K562 (cell line): ENCODE results near the gene WWTR1. TPM values are rescaled to one million over a fixed set of nuclear protein-coding genes. Genes with fewer than 3 reads are reported as not detected.

Source experiments
- ATAC-seq: fragments of 200-7000 bp; cut with Tn5 transposase; 3 replicates; pipeline ENCODE4 v1.9.1; 2020; ENCODE audit warnings: moderate library complexity
- BruUV-seq: library from RNA; stranded (reverse); fragments of 400-500 nt; replicated peaks from 2 replicates; lab custom pipeline; 2021; lab: Mats Ljungman, UMichigan
- CTCF ChIA-PET: fragments of 300-600 bp; formaldehyde crosslinking; extraction: SDS; loops from one replicate; lab custom pipeline; 2021; ENCODE audit warnings: low intra/inter-chr PET ratio; lab: Yijun Ruan, JAX
- POLR2A ChIA-PET: fragments of 300-600, 350-650 bp; sonication (Branson Sonifier 250); formaldehyde crosslinking; extraction: SDS; loops from one replicate; lab custom pipeline; 2021; ENCODE audit warnings: antibody characterized with exemption, inconsistent platforms; lab: Yijun Ruan, JAX
- DNase-seq, 4 experiments: peaks; one replicate each; pipeline versions ENCODE4 v3.0.0 to v3.0.0-alpha.2; 2011 to 2018; ENCODE audit warnings: low spot score in 3 of 4, mixed read lengths in 3 of 4; ENCODE audit errors: extremely low read depth in 1 of 4
- FAIRE-seq: peaks from 2 replicates; lab custom pipeline; 2011; peaks lifted over from hg19 to GRCh38; lab: Jason Lieb, UNC
- H2AFZ ChIP-seq: 2 replicates; pipeline ENCODE4 v1.6.0; 2011; ENCODE audit warnings: low read depth, low read length, control low read depth, inconsistent platforms
- H3K27ac ChIP-seq: fragments of 200-600 bp; 3 replicates; pipeline ENCODE4 v1.8.0; 2011; ENCODE audit warnings: low read depth, mild to moderate bottlenecking, control low read depth, inconsistent platforms, low read length, moderate library complexity, mixed read lengths; ENCODE audit errors: extremely low read depth
- H3K27me3 ChIP-seq, 2 experiments: fragments of 300-600 bp in 1 of 2; 2 replicates in 1 of 2; 3 replicates in 1 of 2; pipeline versions ENCODE4 v1.6.0 to v1.8.0; 2011; ENCODE audit warnings: inconsistent platforms in 2 of 2, low read length in 2 of 2, mild to moderate bottlenecking in 1 of 2, mixed read lengths in 1 of 2, moderate library complexity in 1 of 2; ENCODE audit not compliant: control insufficient read depth in 2 of 2, insufficient read depth in 2 of 2
- H3K36me3 ChIP-seq: fragments of 300-600 bp; 3 replicates; pipeline ENCODE4 v1.8.0; 2011; ENCODE audit warnings: mild to moderate bottlenecking, low read length, inconsistent platforms; ENCODE audit not compliant: control insufficient read depth, insufficient read depth
- H3K4me1 ChIP-seq, 2 experiments: fragments of 200-600 bp in 1 of 2; replicated peaks in 1 of 2; 2 replicates in 1 of 2; 3 replicates in 1 of 2; pipeline versions ENCODE4 v1.5.1 to v1.8.0; 2011; ENCODE audit warnings: inconsistent platforms in 2 of 2, low read length in 2 of 2, mild to moderate bottlenecking in 1 of 2, mixed read lengths in 1 of 2, moderate library complexity in 1 of 2; ENCODE audit not compliant: control insufficient read depth in 2 of 2, insufficient read depth in 2 of 2
- H3K4me2 ChIP-seq: 2 replicates; pipeline ENCODE4 v1.6.1; 2011; ENCODE audit warnings: low read length, control low read depth, inconsistent platforms, mixed read lengths; ENCODE audit not compliant: insufficient read depth
- H3K4me3 ChIP-seq: fragments of 200-600 bp; sonication (generic), shearing (Covaris generic); 2 replicates; pipeline ENCODE4 v1.5.1; 2016; ENCODE audit warnings: control low read depth, inconsistent platforms
- H3K79me2 ChIP-seq: fragments of 200-600 bp; 3 replicates; pipeline ENCODE4 v1.8.0; 2011; ENCODE audit warnings: low read length, inconsistent platforms; ENCODE audit not compliant: control insufficient read depth, insufficient read depth
- H3K9ac ChIP-seq, 2 experiments: 2 replicates each; pipeline versions ENCODE4 v1.6.0 to v1.6.1; 2011; ENCODE audit warnings: low read depth in 2 of 2, low read length in 2 of 2, control low read depth in 1 of 2, inconsistent platforms in 1 of 2, mild to moderate bottlenecking in 1 of 2, mixed read lengths in 1 of 2; ENCODE audit not compliant: insufficient read depth in 1 of 2
- H3K9me1 ChIP-seq: one replicate; pipeline ENCODE4 v1.6.0; 2011; ENCODE audit warnings: inconsistent platforms, mild to moderate bottlenecking, low read length, moderate library complexity; ENCODE audit not compliant: control insufficient read depth, insufficient read depth
- H3K9me3 ChIP-seq: replicated peaks from 2 replicates; pipeline ENCODE4 v1.5.1; 2011; ENCODE audit warnings: low read depth, low read length, inconsistent platforms; ENCODE audit not compliant: control insufficient read depth, insufficient read depth
- H4K20me1 ChIP-seq: replicated peaks from 2 replicates; pipeline ENCODE4 v1.6.1; 2011; ENCODE audit warnings: low read length, inconsistent platforms, mixed read lengths; ENCODE audit not compliant: control insufficient read depth, insufficient read depth
- SRSF9 ChIP-seq: fragments of 200-400 bp; formaldehyde crosslinking; IDR thresholded peaks from 2 replicates; pipeline ENCODE4 v1.6.1; 2017; ENCODE audit warnings: low read depth, low read length, borderline replicate concordance
- TRIM28 ChIP-seq: fragments of 450-650 bp; IDR thresholded peaks from 2 replicates; pipeline ENCODE4 v1.6.1; 2017
- XRCC4 ChIP-seq: IDR thresholded peaks from one replicate; pipeline ENCODE4 v1.6.1; 2011; ENCODE audit not compliant: insufficient read depth, insufficient read length; ENCODE audit errors: extremely low read depth
- WGBS: fragments of 100-300 bp; shearing (Covaris generic); methylation state at CpG from one replicate; pipeline ENCODE4 v1.1.6; 2016; ENCODE audit warnings: low coverage, mixed read lengths; ENCODE audit not compliant: insufficient coverage; ENCODE audit errors: missing lambda C conversion rate; 5-methylcytosine and 5-hydroxymethylcytosine counted together
- in situ Hi-C: fragments of 300-500 bp; cut with MboI; formaldehyde crosslinking; loops from 4 replicates; pipeline ENCODE4 v1.15.0; 2018; ENCODE audit warnings: inconsistent platforms, mixed read lengths
- intact Hi-C: fragments of 100-400 bp; cut with micrococcal nuclease; formaldehyde crosslinking; loops from 2 replicates; pipeline ENCODE4 v1.14.2; 2022
- polyA plus RNA-seq, 8 experiments: library from polyadenylated mRNA; depleted of rRNA in 4 of 8; stranded (reverse) in 5 of 8; unstranded in 3 of 8; fragments of >200 nt; fragmentation: Nextera tagmentation in 2 of 8; fragmentation: Illumina TruSeq in 1 of 8; extraction: Ambion mirVana in 2 of 8; extraction: Trizol in 1 of 8; gene quantifications; 2 replicates each; pipeline versions ENCODE4 v1.2.1 to v1.2.3, GENCODE V29; 2011 to 2014; ENCODE audit warnings: inconsistent platforms in 1 of 8, missing spikeins in 1 of 8
- total RNA-seq, 7 experiments: library from RNA; depleted of rRNA in 6 of 7; stranded (reverse); fragments of >200 nt in 6 of 7; fragmentation: Illumina TruSeq in 2 of 7; extraction: Trizol in 2 of 7; gene quantifications; 2 replicates each; pipeline versions ENCODE4 v1.2.1 to v1.2.3, GENCODE V29; 2011 to 2021; ENCODE audit warnings: low replicate concordance in 1 of 7
- TF ChIP-seq, protein P1 (sequence below): sonication (generic); formaldehyde crosslinking; IDR thresholded peaks from 2 replicates; pipeline ENCODE4 v1.8.1; 2023; ENCODE audit warnings: mild to moderate bottlenecking, missing genetic modification reagents

The WWTR1 gene
- total and polyA plus RNA-seq, 9 of the 15 experiments (the other 6 are each of a cell fraction or from before 2014, with no cell fraction given), result 0.04 to 1.5 (median 0.60) TPM

DNA sequence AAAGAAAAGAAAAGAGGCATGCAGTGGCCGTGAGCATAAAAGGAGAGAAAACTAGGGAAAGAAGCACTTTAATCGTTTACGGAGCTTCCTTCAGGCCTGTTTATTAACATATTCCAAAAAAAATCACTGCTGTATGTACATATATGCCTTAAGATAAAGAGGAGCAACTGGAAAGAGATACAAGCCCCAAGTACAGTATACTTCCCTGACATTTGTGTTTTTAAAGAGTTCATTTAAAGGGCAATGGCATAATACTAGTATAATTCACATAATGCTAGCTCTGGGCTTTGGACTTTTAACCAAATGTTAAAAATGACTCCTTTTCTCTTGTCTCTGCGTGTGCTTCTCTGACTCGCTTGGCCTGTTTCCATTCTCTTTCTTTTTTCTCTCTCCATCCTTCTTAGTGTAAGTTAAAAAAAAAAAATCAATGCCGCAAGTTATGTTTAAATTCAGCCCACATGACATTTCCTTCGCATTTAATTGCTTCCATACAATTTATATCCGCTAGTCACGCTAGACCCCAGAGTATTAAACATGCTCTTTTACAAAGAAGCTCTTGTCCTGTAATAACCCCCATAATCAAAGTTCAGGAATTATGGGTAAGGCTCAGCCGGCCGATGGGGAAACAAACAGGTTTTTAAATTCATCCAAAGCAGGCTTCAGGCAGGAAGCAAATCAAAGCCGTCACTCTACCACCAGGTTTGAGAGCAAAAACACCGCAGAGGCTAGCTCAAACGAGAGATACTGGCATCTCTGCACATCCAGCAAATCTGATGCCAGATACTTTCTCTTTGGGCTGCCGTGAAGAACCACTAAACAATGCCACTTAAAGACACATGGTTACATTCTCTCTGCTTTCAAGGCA is 19.4 kb downstream of the WWTR1 start:
- no peaks in the 10 kb centered on the region for H3K79me2 ChIP-seq
- H3K27me3 ChIP-seq, result peaks cover 0 to 5% of the 10 kb centered on the region in 2 experiments; a peak in 2 of 5 replicates
- TF ChIP-seq, protein P1, sequence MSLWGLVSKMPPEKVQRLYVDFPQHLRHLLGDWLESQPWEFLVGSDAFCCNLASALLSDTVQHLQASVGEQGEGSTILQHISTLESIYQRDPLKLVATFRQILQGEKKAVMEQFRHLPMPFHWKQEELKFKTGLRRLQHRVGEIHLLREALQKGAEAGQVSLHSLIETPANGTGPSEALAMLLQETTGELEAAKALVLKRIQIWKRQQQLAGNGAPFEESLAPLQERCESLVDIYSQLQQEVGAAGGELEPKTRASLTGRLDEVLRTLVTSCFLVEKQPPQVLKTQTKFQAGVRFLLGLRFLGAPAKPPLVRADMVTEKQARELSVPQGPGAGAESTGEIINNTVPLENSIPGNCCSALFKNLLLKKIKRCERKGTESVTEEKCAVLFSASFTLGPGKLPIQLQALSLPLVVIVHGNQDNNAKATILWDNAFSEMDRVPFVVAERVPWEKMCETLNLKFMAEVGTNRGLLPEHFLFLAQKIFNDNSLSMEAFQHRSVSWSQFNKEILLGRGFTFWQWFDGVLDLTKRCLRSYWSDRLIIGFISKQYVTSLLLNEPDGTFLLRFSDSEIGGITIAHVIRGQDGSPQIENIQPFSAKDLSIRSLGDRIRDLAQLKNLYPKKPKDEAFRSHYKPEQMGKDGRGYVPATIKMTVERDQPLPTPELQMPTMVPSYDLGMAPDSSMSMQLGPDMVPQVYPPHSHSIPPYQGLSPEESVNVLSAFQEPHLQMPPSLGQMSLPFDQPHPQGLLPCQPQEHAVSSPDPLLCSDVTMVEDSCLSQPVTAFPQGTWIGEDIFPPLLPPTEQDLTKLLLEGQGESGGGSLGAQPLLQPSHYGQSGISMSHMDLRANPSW (CRISPR knock-in tag), result no peak
- TF ChIP-seq XRCC4, result no peak
- no peak for TF ChIP-seq TRIM28
- TF ChIP-seq SRSF9, result no peak
- POLR2A ChIA-PET, result interaction anchor here (0.6 to 1.0 kb wide), 2 partner anchors 22 to 647 kb away, joined by 3 read pairs; no protein-coding TSS in a partner anchor
- in situ Hi-C loops (no loop called here), intact Hi-C loops (no loop called here)
- H2AFZ ChIP-seq, result no peak overlapping the region
- CTCF ChIA-PET, result no interaction called here
- H3K27ac ChIP-seq, result no peak overlapping the region
- no peaks in the 10 kb centered on the region for H4K20me1 ChIP-seq
- no peak overlapping the region for H3K4me2 ChIP-seq
- H3K9me1 ChIP-seq, result no peaks in the 10 kb centered on the region
- DNase-seq, result no peak
- no TSS peak for BruUV-seq
- WGBS, result 11% methylated on average over 15 of the region's 15 CpGs
- FAIRE-seq, result no peak
- no peak overlapping the region for H3K4me3 ChIP-seq
- H3K9ac ChIP-seq, result no peak overlapping the region
- ATAC-seq, result no peak
- no peaks in the 10 kb centered on the region for H3K36me3 ChIP-seq
- H3K9me3 ChIP-seq, result no peaks in the 10 kb centered on the region
- no peaks in the 10 kb centered on the region for H3K4me1 ChIP-seq
